GM23248 (cell line): ENCODE measurements around the gene FLVCR1. TPM values are rescaled to one million over a fixed set of nuclear protein-coding genes. Genes with fewer than 3 reads are reported as not detected.

Experiments used
- DNase-seq: peaks from one replicate; pipeline ENCODE4 v3.0.0-alpha.2; 2015
- H2AFZ ChIP-seq: fragments of 200-600 bp; sonication (generic); 2 replicates; pipeline ENCODE4 v1.6.1; 2016; ENCODE audit warnings: antibody characterized with exemption
- H3F3A ChIP-seq: fragments of 200-600 bp; sonication (generic); 2 replicates; pipeline ENCODE4 v1.6.1; 2016; ENCODE audit warnings: mild to moderate bottlenecking, antibody characterized with exemption, mixed run types; ENCODE audit not compliant: insufficient read depth
- H3K27ac ChIP-seq: fragments of 200-600 bp; sonication (generic); 2 replicates; pipeline ENCODE4 v1.5.1; 2016; ENCODE audit warnings: mild to moderate bottlenecking
- H3K27me3 ChIP-seq: fragments of 200-600 bp; sonication (generic); replicated peaks from 2 replicates; pipeline ENCODE4 v1.6.1; 2016; ENCODE audit warnings: mild to moderate bottlenecking; ENCODE audit not compliant: insufficient read depth
- H3K36me3 ChIP-seq: fragments of 200-600 bp; sonication (generic); 2 replicates; pipeline ENCODE4 v1.6.1; 2016; ENCODE audit warnings: low read depth, mild to moderate bottlenecking
- H3K4me1 ChIP-seq: fragments of 200-600 bp; sonication (generic); 2 replicates; pipeline ENCODE4 v1.6.1; 2016; ENCODE audit warnings: mild to moderate bottlenecking; ENCODE audit not compliant: insufficient read depth
- H3K4me2 ChIP-seq: fragments of 200-600 bp; sonication (generic); one replicate; pipeline ENCODE4 v1.6.1; 2016; ENCODE audit warnings: mild to moderate bottlenecking; ENCODE audit not compliant: unreplicated experiment
- H3K4me3 ChIP-seq: fragments of 200-600 bp; sonication (generic); 2 replicates; pipeline ENCODE4 v1.5.1; 2016; ENCODE audit warnings: mild to moderate bottlenecking
- H3K79me2 ChIP-seq: fragments of 200-600 bp; sonication (generic); 2 replicates; pipeline ENCODE4 v1.6.1; 2016; ENCODE audit warnings: mild to moderate bottlenecking; ENCODE audit not compliant: insufficient read depth
- H3K9ac ChIP-seq: fragments of 200-600 bp; sonication (generic); 2 replicates; pipeline ENCODE4 v1.6.1; 2016; ENCODE audit warnings: mild to moderate bottlenecking
- H3K9me2 ChIP-seq: fragments of 200-600 bp; sonication (generic); 2 replicates; pipeline ENCODE4 v1.6.1; 2016; ENCODE audit warnings: mixed run types, mild to moderate bottlenecking, moderate library complexity; ENCODE audit not compliant: insufficient read depth
- H3K9me3 ChIP-seq: fragments of 200-600 bp; sonication (generic); one replicate; pipeline ENCODE4 v1.6.1; 2017; ENCODE audit warnings: low read depth
- H4K20me1 ChIP-seq: fragments of 200-600 bp; sonication (generic); 2 replicates; pipeline ENCODE4 v1.6.0; 2016; ENCODE audit not compliant: insufficient read depth
- EZH2 ChIP-seq: fragments of 200-600 bp; sonication (generic); IDR thresholded peaks from 2 replicates; pipeline ENCODE4 v1.6.1; 2018; ENCODE audit warnings: antibody characterized with exemption, mild to moderate bottlenecking; ENCODE audit not compliant: insufficient read depth, poor library complexity, severe bottlenecking
- EZH2phosphoT487 ChIP-seq: fragments of 200-600 bp; sonication (generic); IDR thresholded peaks from 2 replicates; pipeline ENCODE4 v1.6.1; 2018; ENCODE audit warnings: antibody characterized with exemption, moderate library complexity, mild to moderate bottlenecking, low read depth; ENCODE audit not compliant: insufficient read depth
- WGBS, 2 experiments: methylation state at CpG; one replicate each; pipeline ENCODE4 v1.1.6; 2015 to 2017; ENCODE audit warnings: low lambda C conversion rate in 2 of 2, low coverage in 1 of 2; ENCODE audit errors: missing lambda C conversion rate in 2 of 2; 5-methylcytosine and 5-hydroxymethylcytosine counted together
- in situ Hi-C: fragments of 300-500 bp; cut with MboI; formaldehyde crosslinking; loops from 2 replicates; pipeline ENCODE4 v1.15.0; 2020
- polyA plus RNA-seq: library from polyadenylated mRNA; unstranded; fragments of >200 nt; fragmentation: Nextera tagmentation; extraction: Ambion mirVana; gene quantifications from 2 replicates; pipeline ENCODE4 v1.2.1, GENCODE V29; 2016
- total RNA-seq: library from RNA; depleted of rRNA; stranded (reverse); fragments of >200 nt; shearing (Covaris generic); gene quantifications from 2 replicates; pipeline ENCODE4 v1.2.3, GENCODE V29; 2014

FLVCR1 gene
- total and polyA plus RNA-seq, 2 experiments from 2014 or later = 0.86 to 4.2 TPM

DNA sequence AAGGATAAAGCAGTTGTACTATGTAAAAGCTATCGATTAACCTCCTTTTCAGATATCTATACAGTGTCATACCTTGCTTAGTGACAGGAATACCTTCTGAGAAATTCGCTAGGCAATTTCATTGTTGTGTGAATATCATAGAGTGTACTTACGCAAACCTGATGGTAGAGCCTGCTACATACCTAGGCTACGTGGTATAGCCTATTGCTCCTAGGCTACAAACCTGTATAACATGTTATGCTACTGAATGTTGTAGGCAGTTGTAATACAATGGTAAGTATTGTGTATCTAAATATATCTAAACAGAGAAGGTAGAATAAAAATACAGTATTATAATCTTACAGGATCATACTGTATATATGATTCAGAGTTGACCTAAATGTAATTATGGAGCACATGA lies 26.5 kb downstream of the FLVCR1 start:
- peaks cover 32% of the 10 kb centered on the region for H3K36me3 ChIP-seq
- H3K4me3 ChIP-seq = no peak overlapping the region
- no peaks in the 10 kb centered on the region for H3K9me3 ChIP-seq
- DNase-seq = no peak
- H3K9me2 ChIP-seq = no peaks in the 10 kb centered on the region
- no peaks in the 10 kb centered on the region for H4K20me1 ChIP-seq
- no peaks in the 10 kb centered on the region for H3F3A ChIP-seq
- in situ Hi-C loops = no loop called here
- H3K27ac ChIP-seq = no peak overlapping the region
- no peaks in the 10 kb centered on the region for H3K4me1 ChIP-seq
- no peak overlapping the region for H3K4me2 ChIP-seq
- no peak overlapping the region for H2AFZ ChIP-seq
- TF ChIP-seq EZH2phosphoT487 (no peak), EZH2 (no peak)
- no peaks in the 10 kb centered on the region for H3K79me2 ChIP-seq
- WGBS, 2 experiments = 73 to 74% methylated on average over 4 of the region's 4 CpGs
- no peaks in the 10 kb centered on the region for H3K27me3 ChIP-seq
- H3K9ac ChIP-seq = no peak overlapping the region

- Histone ChIP-seq H4K20me1 (no peaks in the 10 kb centered on the region), H3K36me3 (peaks cover 32% of the 10 kb centered on the region), H3K4me2 (no peak overlapping the region), H3K9me2 (no peaks in the 10 kb centered on the region), H3K9me3 (no peaks in the 10 kb centered on the region), H3K9ac (no peak overlapping the region), H3F3A (no peaks in the 10 kb centered on the region), H3K4me3 (no peak overlapping the region), H3K4me1 (no peaks in the 10 kb centered on the region), H3K27me3 (no peaks in the 10 kb centered on the region), H2AFZ (no peak overlapping the region), H3K27ac (no peak overlapping the region), H3K79me2 (no peaks in the 10 kb centered on the region)
- no peak for DNase-seq
- TF ChIP-seq EZH2 (no peak), EZH2phosphoT487 (no peak)
- 96 to 100% methylated on average over 1 of the region's 1 CpG for WGBS, 2 experiments
- in situ Hi-C loops = no loop called here
Measured at GRCh38 chr1:212892108-212892507, 34.0 kb downstream of the FLVCR1 start.

DNA sequence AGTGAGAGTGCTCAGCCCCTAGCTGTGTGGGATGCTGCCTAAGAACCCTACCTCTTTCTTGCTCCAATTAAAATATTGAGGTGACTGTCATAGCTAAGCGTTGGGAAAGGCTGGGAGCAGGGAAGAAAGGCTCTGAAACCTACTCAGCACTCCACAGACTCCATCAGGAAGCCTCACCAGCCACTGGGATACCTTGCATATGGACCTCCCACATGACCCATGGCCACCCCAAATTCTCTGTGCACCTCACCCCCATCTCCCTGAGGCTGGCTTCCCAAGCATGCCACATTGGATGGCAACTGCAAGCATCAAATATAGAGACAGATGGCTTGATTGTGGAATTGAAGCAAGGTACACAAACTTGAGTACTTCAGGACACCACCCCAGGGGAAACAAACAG lies 41.8 kb downstream of the FLVCR1 start:
- TF ChIP-seq EZH2 (no peak), EZH2phosphoT487 (no peak)
- Histone ChIP-seq H3K4me2 (no peak overlapping the region), H3K4me3 (no peak overlapping the region), H2AFZ (no peak overlapping the region), H3K9ac (no peak overlapping the region), H3K27me3 (no peaks in the 10 kb centered on the region), H3K4me1 (no peaks in the 10 kb centered on the region), H3K79me2 (no peaks in the 10 kb centered on the region), H3F3A (no peaks in the 10 kb centered on the region), H3K36me3 (peaks cover 20% of the 10 kb centered on the region), H3K9me3 (no peaks in the 10 kb centered on the region), H3K27ac (no peak overlapping the region), H3K9me2 (no peaks in the 10 kb centered on the region), H4K20me1 (no peaks in the 10 kb centered on the region)
- 100% methylated on average over 1 of the region's 1 CpG for WGBS, 2 experiments
- in situ Hi-C loops = no loop called here
- DNase-seq = no peak

GRCh38 chr1:212901290-212901689 lies 43.2 kb downstream of the FLVCR1 start:
- Histone ChIP-seq H3K4me2 (no peak overlapping the region), H3K36me3 (peaks cover 9% of the 10 kb centered on the region), H3K9me2 (no peaks in the 10 kb centered on the region), H3K79me2 (no peaks in the 10 kb centered on the region), H3K9me3 (no peaks in the 10 kb centered on the region), H3K9ac (no peak overlapping the region), H3K27me3 (no peaks in the 10 kb centered on the region), H3K27ac (no peak overlapping the region), H4K20me1 (no peaks in the 10 kb centered on the region), H3F3A (no peaks in the 10 kb centered on the region), H3K4me1 (no peaks in the 10 kb centered on the region), H2AFZ (no peak overlapping the region), H3K4me3 (no peak overlapping the region)
- in situ Hi-C loops = no loop called here
- WGBS, 2 experiments = 97 to 99% methylated on average over 2 of the region's 2 CpGs
- no peak for TF ChIP-seq EZH2phosphoT487
- TF ChIP-seq EZH2 = no peak
- no peak for DNase-seq

DNA sequence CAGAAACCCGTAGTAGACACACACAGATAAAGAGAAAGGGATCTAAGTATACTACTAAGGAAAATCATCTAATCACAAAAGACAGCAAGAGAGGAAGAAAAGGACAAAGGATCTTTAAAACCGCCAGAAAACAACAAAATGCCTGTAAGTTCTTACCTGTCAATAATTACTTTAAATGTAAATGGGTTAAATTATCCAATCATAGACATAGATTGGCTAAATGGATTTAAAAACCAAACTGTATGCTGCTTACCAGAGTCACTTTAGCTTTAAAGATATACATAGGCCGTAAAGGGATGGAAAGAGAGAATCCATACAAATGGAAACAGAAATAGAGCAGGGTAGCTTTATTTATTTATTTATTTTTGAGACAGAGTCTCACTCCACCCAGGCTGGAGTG lies 44.0 kb downstream of the FLVCR1 start:
- 76 to 83% methylated on average over 3 of the region's 3 CpGs for WGBS, 2 experiments

More for the DNA sequence above, 44.0 kb downstream of the FLVCR1 start:
- DNase-seq = no peak
- no peaks in the 10 kb centered on the region for H4K20me1 ChIP-seq
- H3K9me3 ChIP-seq = no peaks in the 10 kb centered on the region
- H3K4me2 ChIP-seq = no peak overlapping the region
- in situ Hi-C loops = no loop called here
- no peaks in the 10 kb centered on the region for H3K4me1 ChIP-seq
- H3K36me3 ChIP-seq = peaks cover 9% of the 10 kb centered on the region; the same call in 1 of the 2 replicates
- H3K27ac ChIP-seq = no peak overlapping the region
- H3K9ac ChIP-seq = no peak overlapping the region
- no peaks in the 10 kb centered on the region for H3K27me3 ChIP-seq
- no peaks in the 10 kb centered on the region for H3K9me2 ChIP-seq
- no peak overlapping the region for H2AFZ ChIP-seq
- TF ChIP-seq EZH2phosphoT487 (no peak), EZH2 (no peak)
- no peaks in the 10 kb centered on the region for H3K79me2 ChIP-seq
- H3K4me3 ChIP-seq = no peak overlapping the region
- H3F3A ChIP-seq = no peaks in the 10 kb centered on the region
